GM10248 (cell line): ENCODE measurements around the gene NDST4.

ENCODE experiments used
- CTCF ChIA-PET: fragments of 300-600 bp; sonication (Branson Sonifier 250); formaldehyde crosslinking; extraction: SDS; loops from one replicate; lab custom pipeline; 2021; ENCODE audit warnings: antibody characterized with exemption; lab: Yijun Ruan, JAX
- POLR2A ChIA-PET: fragments of 350-650 bp; sonication (Branson Sonifier 250); formaldehyde crosslinking; extraction: SDS; loops from one replicate; lab custom pipeline; 2020; ENCODE audit warnings: antibody characterized with exemption; lab: Yijun Ruan, JAX
- DNase-seq: peaks from one replicate; pipeline ENCODE4 v3.0.0; 2012; ENCODE audit errors: extremely low spot score
- TF ChIP-seq, protein P1 (sequence below): IDR thresholded peaks from 2 replicates; pipeline ENCODE4 v1.5.1; 2012; ENCODE audit warnings: mild to moderate bottlenecking, low read depth; ENCODE audit errors: extremely low read depth, missing control alignments, control extremely low read depth

The NDST4 gene

DNA sequence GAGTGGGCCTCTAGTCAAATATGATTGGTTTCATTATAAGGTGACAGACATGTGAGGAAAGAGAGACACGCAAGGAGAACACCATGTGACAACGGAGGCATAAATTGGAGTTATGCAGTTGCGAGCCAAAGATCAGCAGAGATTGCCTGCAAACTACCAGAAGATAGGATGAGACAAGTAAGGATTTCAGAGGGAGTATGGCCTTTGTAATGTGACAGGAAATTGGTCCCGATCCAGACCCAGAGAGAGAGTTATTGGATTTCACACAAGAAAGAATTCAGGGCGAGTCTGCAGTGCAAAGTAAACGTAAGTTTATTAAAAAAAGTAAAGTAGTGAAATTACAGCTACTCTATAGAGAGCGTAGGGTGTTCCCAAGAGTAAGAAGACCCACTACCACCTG is 35.7 kb upstream of the NDST4 start:
- POLR2A ChIA-PET = no interaction called here
- TF ChIP-seq, protein P1, sequence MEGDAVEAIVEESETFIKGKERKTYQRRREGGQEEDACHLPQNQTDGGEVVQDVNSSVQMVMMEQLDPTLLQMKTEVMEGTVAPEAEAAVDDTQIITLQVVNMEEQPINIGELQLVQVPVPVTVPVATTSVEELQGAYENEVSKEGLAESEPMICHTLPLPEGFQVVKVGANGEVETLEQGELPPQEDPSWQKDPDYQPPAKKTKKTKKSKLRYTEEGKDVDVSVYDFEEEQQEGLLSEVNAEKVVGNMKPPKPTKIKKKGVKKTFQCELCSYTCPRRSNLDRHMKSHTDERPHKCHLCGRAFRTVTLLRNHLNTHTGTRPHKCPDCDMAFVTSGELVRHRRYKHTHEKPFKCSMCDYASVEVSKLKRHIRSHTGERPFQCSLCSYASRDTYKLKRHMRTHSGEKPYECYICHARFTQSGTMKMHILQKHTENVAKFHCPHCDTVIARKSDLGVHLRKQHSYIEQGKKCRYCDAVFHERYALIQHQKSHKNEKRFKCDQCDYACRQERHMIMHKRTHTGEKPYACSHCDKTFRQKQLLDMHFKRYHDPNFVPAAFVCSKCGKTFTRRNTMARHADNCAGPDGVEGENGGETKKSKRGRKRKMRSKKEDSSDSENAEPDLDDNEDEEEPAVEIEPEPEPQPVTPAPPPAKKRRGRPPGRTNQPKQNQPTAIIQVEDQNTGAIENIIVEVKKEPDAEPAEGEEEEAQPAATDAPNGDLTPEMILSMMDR = no peak
- CTCF ChIA-PET = interaction anchor here (1.4 to 1.6 kb wide), 2 partner anchors 9 to 22 kb away, joined by 4 to 5 read pairs; no protein-coding TSS in a partner anchor

DNA sequence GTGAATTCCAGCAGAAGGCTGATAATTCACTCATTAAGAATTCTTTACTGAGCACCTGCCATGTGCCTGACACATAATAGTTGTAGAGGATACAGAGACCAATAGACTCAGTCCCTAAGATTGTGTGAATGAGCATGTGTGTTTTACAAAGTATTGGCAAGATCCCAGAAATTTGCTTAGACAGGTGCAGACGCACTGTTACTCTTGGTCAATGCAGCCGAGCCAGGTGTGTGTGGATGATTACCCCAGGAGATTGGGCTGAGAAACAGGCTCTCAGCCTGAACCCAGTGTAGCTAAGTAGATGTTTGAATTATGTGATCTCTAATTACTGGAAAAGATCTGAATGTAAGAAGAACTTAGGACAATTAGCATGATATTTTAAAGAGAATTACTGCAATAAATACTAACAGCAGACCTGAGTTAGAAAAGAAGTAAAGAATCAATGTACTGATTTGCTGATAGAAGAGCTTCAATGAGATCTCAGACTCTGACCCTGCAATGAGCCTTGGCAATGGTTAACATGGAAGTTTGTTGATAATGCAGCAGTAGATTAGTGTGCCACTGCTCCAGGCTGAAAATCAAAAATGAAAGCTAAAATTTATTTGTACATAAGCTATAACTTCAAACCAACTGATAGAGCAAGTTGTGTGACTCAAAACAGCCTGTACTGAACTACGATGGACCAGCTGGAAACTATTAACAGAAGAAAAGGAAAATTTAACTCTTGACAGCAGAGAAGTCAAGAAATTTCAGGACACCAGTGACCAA is 32.2 kb upstream of the NDST4 start:
- TF ChIP-seq, protein P1 = no peak
- DNase-seq = no peak
- CTCF ChIA-PET = no interaction called here
- POLR2A ChIA-PET = no interaction called here

More for the DNA sequence above, 35.7 kb upstream of the NDST4 start:
- no peak for DNase-seq

DNA sequence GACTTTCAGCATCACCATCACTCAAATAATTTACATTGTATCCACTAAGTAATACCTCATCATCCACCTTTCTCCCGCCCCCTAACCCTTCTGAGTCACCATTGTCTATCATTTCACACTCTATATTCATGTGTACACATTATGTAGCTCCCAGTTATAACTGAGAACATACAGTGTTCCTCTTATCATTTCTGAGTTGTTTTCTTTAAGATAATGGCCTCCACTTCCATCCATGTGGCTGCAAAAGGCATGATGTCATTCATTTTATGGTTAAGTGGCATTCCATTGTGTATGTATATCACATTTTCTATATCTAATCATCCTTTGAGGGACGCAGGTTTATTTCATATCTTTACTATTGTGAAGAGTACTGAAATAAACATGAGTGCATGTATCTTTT is 14.6 kb upstream of the NDST4 start:
- ChIA-PET CTCF (no interaction called here), POLR2A (no interaction called here)
- TF ChIP-seq, protein P1 = no peak
- DNase-seq = no peak

DNA sequence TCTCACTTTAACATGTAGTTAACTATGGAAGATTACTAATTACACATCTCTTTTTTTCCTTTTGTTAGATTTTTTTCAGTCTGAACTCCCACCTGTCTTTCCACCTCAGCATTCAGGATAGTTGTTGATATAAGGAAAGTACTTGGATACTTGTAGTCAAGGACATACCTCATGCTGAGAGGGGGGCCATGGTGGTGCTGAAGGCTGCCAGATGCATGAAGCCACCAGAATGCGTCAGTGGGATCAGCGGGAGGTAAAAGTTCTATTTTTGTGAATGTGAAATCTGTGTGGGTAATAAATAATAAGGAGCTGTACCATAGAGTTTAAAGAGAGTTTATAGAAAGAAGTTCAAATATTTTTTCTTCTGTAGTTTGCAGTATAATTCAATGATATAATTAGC is 13.1 kb upstream of the NDST4 start:
- DNase-seq = no peak
- CTCF ChIA-PET = interaction anchor here (1.0 to 1.7 kb wide), 2 partner anchors 13 to 23 kb away, joined by 3 to 5 read pairs; partner anchors contain the start of gene NDST4
- POLR2A ChIA-PET = no interaction called here

DNA sequence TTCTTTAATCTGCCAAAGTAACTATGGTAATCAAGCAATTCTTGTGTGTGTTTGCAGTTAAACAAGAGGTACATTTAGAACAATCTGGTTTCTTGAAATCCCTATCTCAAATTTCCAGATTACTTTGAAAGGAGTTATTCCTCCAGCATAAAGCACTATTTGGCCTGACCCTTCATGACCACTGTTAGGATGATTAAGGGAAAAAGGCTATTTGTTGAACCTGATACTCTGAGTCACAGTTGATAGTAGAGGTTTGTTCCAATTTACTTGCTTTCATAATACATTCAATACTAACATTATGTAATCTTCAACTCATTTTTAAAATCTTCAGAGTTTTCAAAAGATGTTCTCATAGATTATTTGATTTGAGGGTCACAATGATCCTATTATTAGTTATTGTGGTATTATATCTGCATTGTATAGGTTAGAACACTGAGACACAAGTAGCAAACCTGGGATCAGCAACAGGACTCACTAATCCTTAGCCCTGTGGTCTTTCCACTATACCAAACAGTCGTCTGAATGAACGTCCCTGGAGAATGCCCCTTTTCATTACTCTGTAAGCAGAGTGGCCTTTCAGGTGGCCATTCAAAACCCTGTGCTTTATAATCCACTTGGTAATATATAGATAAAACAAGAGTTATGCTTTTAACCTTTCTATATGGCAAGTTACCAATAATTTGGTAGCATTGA is 8.1 kb upstream of the NDST4 start:
- TF ChIP-seq, protein P1 = no peak
- CTCF ChIA-PET = no interaction called here
- DNase-seq = no peak
- POLR2A ChIA-PET = no interaction called here

More for the DNA sequence above, 13.1 kb upstream of the NDST4 start:
- TF ChIP-seq, protein P1 = no peak

DNA sequence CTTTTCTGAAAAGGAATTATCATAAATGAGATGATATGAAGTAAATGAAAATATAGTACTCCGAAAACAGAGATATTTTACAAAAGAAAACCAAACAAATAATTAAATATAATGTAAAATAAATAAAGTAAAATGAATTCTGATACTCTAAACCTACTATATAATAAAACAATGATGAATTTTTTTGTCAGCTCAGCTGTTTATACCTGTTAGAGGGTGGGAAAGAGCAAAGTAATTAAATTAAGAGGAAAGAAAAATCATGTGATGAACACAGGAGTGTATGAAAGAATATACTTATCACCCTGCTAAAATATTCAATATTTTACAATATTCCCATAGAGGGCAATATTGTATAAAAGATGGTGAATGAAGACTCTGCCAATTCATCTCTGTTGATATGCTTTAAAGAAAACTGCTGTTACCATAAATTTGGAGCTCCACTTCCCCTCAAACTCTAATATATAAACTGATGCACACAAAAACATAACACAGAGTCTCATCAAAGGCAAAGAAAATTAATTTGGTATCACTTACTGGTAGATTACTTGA is 6.5 kb upstream of the NDST4 start:
- TF ChIP-seq, protein P1 = no peak
- ChIA-PET CTCF (no interaction called here), POLR2A (no interaction called here)
- DNase-seq = no peak
